B cell (primary cell): Measurements from ENCODE around the gene RIMKLB. TPM values are rescaled to one million over a fixed set of nuclear protein-coding genes. Genes with fewer than 3 reads are reported as not detected.

Source experiments
- ATAC-seq: fragments of 200-7000 bp; cut with Tn5 transposase; one replicate; pipeline ENCODE4 v1.10.0; 2021; ENCODE audit warnings: low read depth, mild to moderate bottlenecking, moderate number of reproducible peaks, moderate library complexity
- CTCF ChIA-PET: fragments of 350-600 bp; sonication (Branson Sonifier 250); formaldehyde crosslinking; loops from one replicate; lab custom pipeline; 2021; ENCODE audit warnings: antibody characterized with exemption, inconsistent platforms; lab: Charles Lee
- POLR2A ChIA-PET: fragments of 350-600 bp; sonication (Branson Sonifier 250); formaldehyde crosslinking; loops from one replicate; lab custom pipeline; 2021; ENCODE audit warnings: antibody characterized with exemption; lab: Charles Lee
- DNase-seq: peaks from one replicate; pipeline ENCODE4 v3.0.0; 2013
- H2AFZ ChIP-seq: 2 replicates; pipeline ENCODE4 v1.6.1; 2012; ENCODE audit warnings: mild to moderate bottlenecking, low read depth, low read length; ENCODE audit not compliant: insufficient read depth, poor library complexity, severe bottlenecking
- H3K27ac ChIP-seq, 2 donors: 1 replicate in 1 of 2; 2 replicates in 1 of 2; pipeline ENCODE4 v1.5.1; 2012 to 2013; ENCODE audit warnings: low read length in 2 of 2, mild to moderate bottlenecking in 2 of 2, moderate library complexity in 1 of 2
- H3K27me3 ChIP-seq, 4 experiments: fragments of 200-600 bp in 1 of 4; sonication (generic) in 1 of 4; replicated peaks in 1 of 4; 1 replicate in 2 of 4; 2 replicates in 2 of 4; pipeline versions ENCODE4 v1.6.1 to v1.7.0; 2013 to 2016; ENCODE audit warnings: low read length in 3 of 4, mild to moderate bottlenecking in 2 of 4, mixed read lengths in 1 of 4, moderate library complexity in 1 of 4; ENCODE audit not compliant: insufficient read depth in 4 of 4, control insufficient read depth in 3 of 4; ENCODE audit errors: control extremely low read depth in 1 of 4
- H3K36me3 ChIP-seq, 2 experiments: replicated peaks in 1 of 2; 1 replicate in 1 of 2; 2 replicates in 1 of 2; pipeline versions ENCODE4 v1.6.1 to v1.7.1; 2013; ENCODE audit warnings: low read length in 1 of 2; ENCODE audit not compliant: insufficient read depth in 2 of 2, control insufficient read depth in 1 of 2; ENCODE audit errors: control extremely low read depth in 1 of 2, extremely low read depth in 1 of 2
- H3K4me1 ChIP-seq, 2 donors: fragments of 200-600 bp in 1 of 2; sonication (generic) in 1 of 2; 1 replicate in 1 of 2; 2 replicates in 1 of 2; pipeline versions ENCODE4 v1.5.1 to v1.6.1; 2013 to 2017; ENCODE audit warnings: low read length in 2 of 2; ENCODE audit not compliant: control insufficient read depth in 2 of 2, insufficient read depth in 2 of 2
- H3K4me2 ChIP-seq: replicated peaks from 2 replicates; pipeline ENCODE3; 2012; ENCODE audit warnings: mild to moderate bottlenecking, low read depth, low read length; ENCODE audit not compliant: poor library complexity, severe bottlenecking
- H3K4me3 ChIP-seq, 5 experiments: fragments of 200-600 bp in 1 of 5; sonication (generic) in 1 of 5; 1 replicate in 3 of 5; 2 replicates in 2 of 5; pipeline versions ENCODE4 v1.5.1 to v1.7.0; 2011 to 2016; ENCODE audit warnings: low read length in 4 of 5, mild to moderate bottlenecking in 4 of 5, low read depth in 2 of 5, control low read depth in 1 of 5, moderate library complexity in 1 of 5; ENCODE audit not compliant: insufficient read depth in 1 of 5; ENCODE audit errors: control extremely low read depth in 1 of 5, extremely low read depth in 1 of 5
- H3K79me2 ChIP-seq: fragments of 200-600 bp; sonication (generic); one replicate; pipeline ENCODE4 v1.6.0; 2016; ENCODE audit warnings: low read length; ENCODE audit not compliant: control insufficient read depth, insufficient read depth
- H3K9ac ChIP-seq: fragments of 200-600 bp; sonication (generic); 2 replicates; pipeline ENCODE4 v1.6.1; 2017; ENCODE audit warnings: mild to moderate bottlenecking, low read length, moderate library complexity
- H3K9me3 ChIP-seq, 3 donors: one replicate each; pipeline versions ENCODE4 v1.6.1 to v1.7.1; 2013; ENCODE audit warnings: low read length in 2 of 3; ENCODE audit not compliant: control insufficient read depth in 2 of 3, insufficient read depth in 1 of 3; ENCODE audit errors: control extremely low read depth in 1 of 3
- H4K20me1 ChIP-seq: 2 replicates; pipeline ENCODE4 v1.6.0; 2012; ENCODE audit warnings: mild to moderate bottlenecking, low read length; ENCODE audit not compliant: insufficient read depth, control insufficient read depth, poor library complexity, severe bottlenecking
- H3K27ac Mint-ChIP-seq: one replicate; pipeline ENCODE4 v1.8.0; 2021; ENCODE audit warnings: mixed read lengths
- H3K27me3 Mint-ChIP-seq: one replicate; pipeline ENCODE4 v1.8.0; 2021; ENCODE audit warnings: mixed read lengths
- H3K4me1 Mint-ChIP-seq: one replicate; pipeline ENCODE4 v1.8.0; 2021; ENCODE audit warnings: mixed read lengths
- H3K4me3 Mint-ChIP-seq: one replicate; pipeline ENCODE4 v1.8.0; 2021; ENCODE audit warnings: mixed read lengths
- H3K9me3 Mint-ChIP-seq: one replicate; pipeline ENCODE4 v1.8.0; 2022; ENCODE audit warnings: mixed read lengths; ENCODE audit not compliant: insufficient read depth
- CTCF ChIP-seq: fragments of 200-600 bp; IDR thresholded peaks from one replicate; pipeline ENCODE4 v1.8.0; 2022; ENCODE audit warnings: antibody characterized with exemption, mild to moderate bottlenecking
- EZH2 ChIP-seq: IDR thresholded peaks from 2 replicates; pipeline ENCODE4 v1.6.1; 2012; ENCODE audit warnings: borderline replicate concordance, low read depth, mild to moderate bottlenecking, moderate library complexity, low read length; ENCODE audit not compliant: insufficient read depth, poor library complexity, severe bottlenecking
- WGBS: methylation state at CpG from one replicate; pipeline ENCODE4 v1.1.5; 2013; ENCODE audit warnings: missing lambda C conversion rate; ENCODE audit not compliant: insufficient coverage; 5-methylcytosine and 5-hydroxymethylcytosine counted together
- intact Hi-C: fragments of 100-400 bp; cut with micrococcal nuclease; formaldehyde crosslinking; loops from one replicate; pipeline ENCODE4 v1.10.0; 2022
- polyA plus RNA-seq: library from polyadenylated mRNA; depleted of rRNA; stranded (reverse); fragments of >200 nt; gene quantifications from 2 replicates; pipeline ENCODE4 v1.2.3, GENCODE V29; 2012
- total RNA-seq, 2 donors: library from RNA; stranded (reverse); fragments of 120-200 nt in 1 of 2; gene quantifications; 1 replicate in 1 of 2; 2 replicates in 1 of 2; pipeline versions ENCODE4 v1.2.3 to v1.2.4, GENCODE V29; 2013 to 2022

RIMKLB gene
- total and polyA plus RNA-seq, 2 donors (not counting 1 experiment from before 2014, with no cell fraction given), result 27.8 to 54.2 TPM

DNA sequence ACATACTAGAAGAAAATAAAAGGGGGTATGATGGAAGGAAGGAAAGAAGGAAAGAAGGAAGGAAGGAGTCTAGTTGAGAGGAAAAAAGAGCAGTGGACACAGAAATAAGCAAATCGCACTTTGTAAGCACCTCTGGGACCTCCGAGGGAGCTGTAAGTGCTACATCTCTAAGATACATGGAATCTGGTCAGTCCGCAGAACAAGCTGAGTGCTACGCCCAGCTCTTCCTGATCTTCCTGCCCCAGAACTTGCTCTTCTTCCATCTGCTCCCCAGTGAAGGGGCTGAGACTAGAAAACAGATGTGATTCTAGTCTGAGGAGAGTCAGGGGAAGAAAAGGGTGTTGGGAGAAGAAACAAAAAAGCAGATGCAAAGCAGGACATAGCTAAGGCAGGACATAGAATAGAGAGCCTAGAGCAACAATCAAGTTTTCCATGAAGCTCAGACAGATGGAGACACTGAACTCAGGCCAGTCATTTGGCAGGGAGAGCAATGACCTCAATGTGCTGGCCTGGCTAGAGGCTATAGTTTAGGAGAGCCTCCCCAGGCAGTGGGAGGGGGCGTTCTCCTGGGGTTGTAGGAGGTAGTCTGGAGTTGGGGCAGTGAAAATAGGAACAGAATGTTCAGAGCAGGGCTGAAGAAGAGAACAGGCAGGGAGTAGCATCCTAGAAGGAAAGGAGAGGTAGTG lies 33.4 kb upstream of the RIMKLB start:
- Mint-ChIP-seq H3K27me3 (no peaks in the 10 kb centered on the region), H3K4me3 (no peak overlapping the region), H3K4me1 (peaks cover 12% of the 10 kb centered on the region), H3K9me3 (no peaks in the 10 kb centered on the region), H3K27ac (no peak overlapping the region)
- no peaks in the 10 kb centered on the region for H3K36me3 ChIP-seq
- H4K20me1 ChIP-seq, result no peaks in the 10 kb centered on the region
- no peak for DNase-seq
- ChIA-PET CTCF (interaction anchor here (0.6 to 1.2 kb wide), 2 partner anchors 12 to 385 kb away, joined by 3 read pairs; no protein-coding TSS in a partner anchor), POLR2A (no interaction called here)
- peaks cover 6 to 11% of the 10 kb centered on the region in 2 donors for H3K4me1 ChIP-seq
- H3K4me3 ChIP-seq, result no peak overlapping the region
- H3K27ac ChIP-seq, result no peak overlapping the region
- intact Hi-C loops, result no loop called here
- no peaks in the 10 kb centered on the region for H3K27me3 ChIP-seq
- H3K79me2 ChIP-seq, result no peaks in the 10 kb centered on the region
- no peak overlapping the region for H3K4me2 ChIP-seq
- no peak overlapping the region for H3K9ac ChIP-seq
- TF ChIP-seq EZH2, result no peak
- no peak for TF ChIP-seq CTCF
- WGBS, result 96% methylated on average over 5 of the region's 5 CpGs
- H2AFZ ChIP-seq, result no peak overlapping the region
- ATAC-seq, result no peak
- H3K9me3 ChIP-seq, result no peaks in the 10 kb centered on the region

GRCh38 chr12:8665759-8666158 lies 32.0 kb upstream of the RIMKLB start:
- no peak for TF ChIP-seq CTCF
- TF ChIP-seq EZH2, result no peak

More at GRCh38 chr12:8665759-8666158, 32.0 kb upstream of the RIMKLB start:
- Mint-ChIP-seq H3K27me3 (no peaks in the 10 kb centered on the region), H3K4me1 (peaks cover 12% of the 10 kb centered on the region), H3K27ac (no peak overlapping the region), H3K4me3 (no peak overlapping the region), H3K9me3 (no peaks in the 10 kb centered on the region)
- H3K4me3 ChIP-seq, result no peak overlapping the region
- H3K4me2 ChIP-seq, result no peak overlapping the region
- no CpG with 5 or more reads among the region's 4 CpGs for WGBS
- no peaks in the 10 kb centered on the region for H3K36me3 ChIP-seq
- H3K79me2 ChIP-seq, result no peaks in the 10 kb centered on the region
- H3K27me3 ChIP-seq, result no peaks in the 10 kb centered on the region
- ChIA-PET POLR2A (no interaction called here), CTCF (interaction anchor here (1.1 kb wide), 1 partner anchor 9 kb away, joined by 3 read pairs; no protein-coding TSS in a partner anchor)
- H2AFZ ChIP-seq, result no peak overlapping the region
- intact Hi-C loops, result no loop called here
- ATAC-seq (no peak), DNase-seq (no peak)
- no peak overlapping the region for H3K27ac ChIP-seq
- H4K20me1 ChIP-seq, result no peaks in the 10 kb centered on the region
- peaks cover 6 to 11% of the 10 kb centered on the region in 2 donors for H3K4me1 ChIP-seq
- H3K9ac ChIP-seq, result no peak overlapping the region
- H3K9me3 ChIP-seq, result peaks cover 0 to 5% (median 0%) of the 10 kb centered on the region in 3 donors
